Sigmoid colon (tissue), 4 donors: ENCODE results near the gene PRELID2.

Source experiments
- EP300 ChIP-seq, 4 donors: sonication (generic); formaldehyde crosslinking; IDR thresholded peaks; one replicate each; pipeline ENCODE4 v1.6.1; 2017; ENCODE audit warnings: antibody characterized with exemption in 4 of 4
- POLR2A ChIP-seq, 2 donors: fragments of 450-650 bp; IDR thresholded peaks; one replicate each; pipeline ENCODE4 v1.6.1; 2016; ENCODE audit warnings: antibody characterized with exemption in 2 of 2, mild to moderate bottlenecking in 2 of 2, moderate library complexity in 2 of 2
- POLR2AphosphoS5 ChIP-seq, 4 donors: sonication (generic); formaldehyde crosslinking; IDR thresholded peaks; one replicate each; pipeline ENCODE4 v1.6.1; 2017; ENCODE audit warnings: antibody characterized with exemption in 4 of 4
- TF ChIP-seq, protein P1 (sequence below), 4 experiments: fragments of 450-650 bp in 3 of 4; fragments of 200-600 bp in 1 of 4; IDR thresholded peaks; one replicate each; pipeline ENCODE4 v1.5.1; 2016 to 2019; ENCODE audit warnings: antibody characterized with exemption in 4 of 4, mild to moderate bottlenecking in 3 of 4, moderate library complexity in 2 of 4

GRCh38 chr5:145854651-145855258 is 19.6 kb upstream of the PRELID2 start:
- TF ChIP-seq, protein P1, sequence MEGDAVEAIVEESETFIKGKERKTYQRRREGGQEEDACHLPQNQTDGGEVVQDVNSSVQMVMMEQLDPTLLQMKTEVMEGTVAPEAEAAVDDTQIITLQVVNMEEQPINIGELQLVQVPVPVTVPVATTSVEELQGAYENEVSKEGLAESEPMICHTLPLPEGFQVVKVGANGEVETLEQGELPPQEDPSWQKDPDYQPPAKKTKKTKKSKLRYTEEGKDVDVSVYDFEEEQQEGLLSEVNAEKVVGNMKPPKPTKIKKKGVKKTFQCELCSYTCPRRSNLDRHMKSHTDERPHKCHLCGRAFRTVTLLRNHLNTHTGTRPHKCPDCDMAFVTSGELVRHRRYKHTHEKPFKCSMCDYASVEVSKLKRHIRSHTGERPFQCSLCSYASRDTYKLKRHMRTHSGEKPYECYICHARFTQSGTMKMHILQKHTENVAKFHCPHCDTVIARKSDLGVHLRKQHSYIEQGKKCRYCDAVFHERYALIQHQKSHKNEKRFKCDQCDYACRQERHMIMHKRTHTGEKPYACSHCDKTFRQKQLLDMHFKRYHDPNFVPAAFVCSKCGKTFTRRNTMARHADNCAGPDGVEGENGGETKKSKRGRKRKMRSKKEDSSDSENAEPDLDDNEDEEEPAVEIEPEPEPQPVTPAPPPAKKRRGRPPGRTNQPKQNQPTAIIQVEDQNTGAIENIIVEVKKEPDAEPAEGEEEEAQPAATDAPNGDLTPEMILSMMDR (IDR thresholded peaks at IDR 0.05), result no peak
- TF ChIP-seq EP300 (IDR thresholded peaks at IDR 0.05), result no peak
- TF ChIP-seq POLR2AphosphoS5 (IDR thresholded peaks at IDR 0.05), result no peak
- TF ChIP-seq POLR2A (IDR thresholded peaks at IDR 0.05), result no peak
